ENCODE data around the gene MEGF11.

DNA sequence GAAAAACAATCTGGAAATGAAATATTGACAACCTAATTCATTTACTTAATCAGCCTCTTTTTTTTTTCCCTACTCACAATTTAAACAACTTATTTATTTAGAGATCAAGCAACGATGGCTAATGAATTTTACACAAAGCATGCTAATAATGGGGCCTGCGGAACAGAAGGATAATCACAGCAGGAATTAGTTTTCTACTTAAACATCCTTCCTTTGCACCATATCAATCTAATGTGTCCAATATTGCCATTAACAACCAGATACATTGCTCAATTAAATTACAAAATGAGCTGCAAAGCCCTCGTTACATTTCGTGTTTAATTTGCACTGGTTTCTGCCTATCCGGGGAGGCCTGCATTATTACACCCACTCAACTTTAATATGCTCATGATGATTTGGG is 285.0 kb downstream of the MEGF11 start:
- TF ChIP-seq POLR2AphosphoS5 (IDR thresholded peaks at IDR 0.05; ENCODE audit: low read depth, low read length) (no peak), RAD21 (IDR thresholded peaks at IDR 0.05; ENCODE audit: low read length) (no peak), TAF1 (IDR thresholded peaks at IDR 0.05; ENCODE audit: borderline replicate concordance, low read depth, low read length) (no peak), EP300 (IDR thresholded peaks at IDR 0.05; ENCODE audit: borderline replicate concordance in 1 of 2, low read depth in 1 of 2, low read length in 1 of 2) (no peak), SMC3 (IDR thresholded peaks at IDR 0.05; ENCODE audit: low read depth, low read length) (no peak), JUND (IDR thresholded peaks at IDR 0.05) (no peak), REST (IDR thresholded peaks at IDR 0.05; ENCODE audit: low read depth, low read length) (no peak), USF2 (IDR thresholded peaks at IDR 0.05; ENCODE audit: borderline replicate concordance, low read depth, low read length) (no peak)
- TF ChIP-seq, protein P1, sequence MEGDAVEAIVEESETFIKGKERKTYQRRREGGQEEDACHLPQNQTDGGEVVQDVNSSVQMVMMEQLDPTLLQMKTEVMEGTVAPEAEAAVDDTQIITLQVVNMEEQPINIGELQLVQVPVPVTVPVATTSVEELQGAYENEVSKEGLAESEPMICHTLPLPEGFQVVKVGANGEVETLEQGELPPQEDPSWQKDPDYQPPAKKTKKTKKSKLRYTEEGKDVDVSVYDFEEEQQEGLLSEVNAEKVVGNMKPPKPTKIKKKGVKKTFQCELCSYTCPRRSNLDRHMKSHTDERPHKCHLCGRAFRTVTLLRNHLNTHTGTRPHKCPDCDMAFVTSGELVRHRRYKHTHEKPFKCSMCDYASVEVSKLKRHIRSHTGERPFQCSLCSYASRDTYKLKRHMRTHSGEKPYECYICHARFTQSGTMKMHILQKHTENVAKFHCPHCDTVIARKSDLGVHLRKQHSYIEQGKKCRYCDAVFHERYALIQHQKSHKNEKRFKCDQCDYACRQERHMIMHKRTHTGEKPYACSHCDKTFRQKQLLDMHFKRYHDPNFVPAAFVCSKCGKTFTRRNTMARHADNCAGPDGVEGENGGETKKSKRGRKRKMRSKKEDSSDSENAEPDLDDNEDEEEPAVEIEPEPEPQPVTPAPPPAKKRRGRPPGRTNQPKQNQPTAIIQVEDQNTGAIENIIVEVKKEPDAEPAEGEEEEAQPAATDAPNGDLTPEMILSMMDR (IDR thresholded peaks at IDR 0.05), result no peak
